ENCODE data around the gene ANKRD9. TPM values are rescaled to one million over a fixed set of nuclear protein-coding genes. Genes with fewer than 3 reads are reported as not detected.

ANKRD9 gene
- total RNA-seq, 6 donors from 2014 or later = 21.0 to 99.9 (median 47.6) TPM

- TF ChIP-seq POLR2A (IDR thresholded peaks at IDR 0.05) (no peak), CTCF (IDR thresholded peaks at IDR 0.05) (no peak)
- ATAC-seq (ENCODE audit: low FRiP score in 2 of 2) = no peak
- Histone ChIP-seq H3K27ac (no peak overlapping the region), H3K4me1 (peaks cover 7 to 18% (median 13%) of the 10 kb centered on the region in 4 donors), H3K9me3 (no peaks in the 10 kb centered on the region), H3K27me3 (no peaks in the 10 kb centered on the region), H3K4me3 (no peak overlapping the region), H3K36me3 (peaks cover 0 to 34% (median 17%) of the 10 kb centered on the region in 4 donors)
- 93 to 96% methylated on average over 10 of the region's 10 CpGs for WGBS, 2 donors
- DNase-seq = no peak
Observed at GRCh38 chr14:102502571-102502970, 7.0 kb downstream of the ANKRD9 start.

- Histone ChIP-seq H3K4me1 (peaks cover 7 to 18% (median 13%) of the 10 kb centered on the region in 4 donors), H3K36me3 (peaks cover 0 to 40% (median 18%) of the 10 kb centered on the region in 4 donors), H3K27ac (no peak overlapping the region), H3K27me3 (no peaks in the 10 kb centered on the region), H3K4me3 (no peak overlapping the region), H3K9me3 (no peaks in the 10 kb centered on the region)
- no peak for TF ChIP-seq CTCF (IDR thresholded peaks at IDR 0.05)
- TF ChIP-seq POLR2A (IDR thresholded peaks at IDR 0.05) = no peak
- TF ChIP-seq POLR2AphosphoS5 (IDR thresholded peaks at IDR 0.05) = no peak
- no peak for TF ChIP-seq EP300 (IDR thresholded peaks at IDR 0.05)
- DNase-seq (no peak), ATAC-seq (ENCODE audit: low FRiP score in 2 of 2) (no peak)
- WGBS, 2 donors = 88% methylated on average over 20 of the region's 20 CpGs
Observed at GRCh38 chr14:102501751-102502315, 7.7 kb downstream of the ANKRD9 start.

- ATAC-seq (ENCODE audit: low FRiP score in 2 of 2) = peak in 1 of 2 donors; percentile 7
- no peak overlapping the region for H3K4me3 ChIP-seq
- H3K27ac ChIP-seq = peak overlapping the region; percentile 78 to 85 (median 79)
- H3K36me3 ChIP-seq = peaks cover 0 to 32% (median 19%) of the 10 kb centered on the region in 4 donors
- H3K27me3 ChIP-seq = no peaks in the 10 kb centered on the region
- peaks cover 7 to 18% (median 13%) of the 10 kb centered on the region in 4 donors for H3K4me1 ChIP-seq
- no peaks in the 10 kb centered on the region for H3K9me3 ChIP-seq
- WGBS, 2 donors = 90 to 100% methylated on average over 2 to 3 of the region's 3 CpGs
- TF ChIP-seq EP300 (IDR thresholded peaks at IDR 0.05) = no peak
- no peak for TF ChIP-seq POLR2A (IDR thresholded peaks at IDR 0.05)
- TF ChIP-seq CTCF (IDR thresholded peaks at IDR 0.05) = no peak
- no peak for TF ChIP-seq POLR2AphosphoS5 (IDR thresholded peaks at IDR 0.05)
- no peak for DNase-seq
Observed at GRCh38 chr14:102500713-102501112, 8.9 kb downstream of the ANKRD9 start.

- peak in 2 of 4 donors; percentile 39 to 46 for TF ChIP-seq POLR2A (IDR thresholded peaks at IDR 0.05)
- peak in 2 of 4 donors; percentile 3 to 82 for TF ChIP-seq EP300 (IDR thresholded peaks at IDR 0.05)
- peak; percentile 34 to 48 for TF ChIP-seq POLR2AphosphoS5 (IDR thresholded peaks at IDR 0.05)
- no peak for TF ChIP-seq CTCF (IDR thresholded peaks at IDR 0.05)
- H3K4me3 ChIP-seq = no peak overlapping the region
- peak overlapping the region; percentile 78 to 85 (median 79) for H3K27ac ChIP-seq
- peaks cover 7 to 18% (median 13%) of the 10 kb centered on the region in 4 donors for H3K4me1 ChIP-seq
- H3K36me3 ChIP-seq = peaks cover 0 to 30% (median 19%) of the 10 kb centered on the region in 4 donors
- no peaks in the 10 kb centered on the region for H3K27me3 ChIP-seq
- ATAC-seq (ENCODE audit: low FRiP score in 2 of 2) = peak; percentile 88
- WGBS, 2 donors = 64% methylated on average over 14 of the region's 14 CpGs
- H3K9me3 ChIP-seq = no peaks in the 10 kb centered on the region
- DNase-seq = peak in 1 of 2 donors; percentile 86
Observed at GRCh38 chr14:102500158-102500662, 9.4 kb downstream of the ANKRD9 start.

Data from upper lobe of left lung (tissue), 6 donors.